IPS-15b (cell line): Measurements from ENCODE around the gene FEZF2.

Experiments used
- H3K27me3 ChIP-seq: one replicate; pipeline ENCODE4 v1.6.1; 2013; ENCODE audit warnings: low read length; ENCODE audit not compliant: control insufficient read depth, insufficient read depth
- H3K36me3 ChIP-seq: one replicate; pipeline ENCODE4 v1.6.1; 2013; ENCODE audit warnings: low read length; ENCODE audit not compliant: control insufficient read depth, insufficient read depth
- H3K4me1 ChIP-seq: one replicate; pipeline ENCODE4 v1.6.1; 2013; ENCODE audit warnings: mild to moderate bottlenecking, low read length; ENCODE audit not compliant: control insufficient read depth, insufficient read depth
- H3K4me3 ChIP-seq: one replicate; pipeline ENCODE4 v1.5.1; 2013; ENCODE audit warnings: low read depth, low read length
- H3K9ac ChIP-seq: one replicate; pipeline ENCODE4 v1.6.1; 2013; ENCODE audit warnings: low read depth, mild to moderate bottlenecking, low read length
- H3K9me3 ChIP-seq: one replicate; pipeline ENCODE4 v1.6.1; 2013; ENCODE audit warnings: mild to moderate bottlenecking, low read length; ENCODE audit not compliant: control insufficient read depth, insufficient read depth

The FEZF2 gene

DNA sequence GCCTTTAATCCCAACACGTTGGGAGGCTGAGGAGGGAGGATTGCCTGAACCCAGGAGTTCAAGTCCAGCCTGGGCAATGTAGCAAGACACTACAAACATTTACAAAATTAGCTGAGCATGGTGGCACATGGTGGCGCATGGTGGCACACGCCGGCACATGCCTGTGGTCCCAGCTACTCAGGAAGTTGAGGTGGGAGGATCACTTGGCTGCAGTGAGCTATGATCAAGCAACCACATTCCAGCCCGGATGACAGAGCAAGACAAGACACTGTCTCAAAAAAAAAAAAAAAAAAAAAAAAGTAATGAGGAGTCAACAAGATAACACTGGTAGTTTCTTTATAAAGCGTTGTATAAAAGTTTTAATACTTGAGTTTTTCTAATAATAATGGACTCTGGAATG is 10.1 kb downstream of the FEZF2 start:
- peaks cover 24% of the 10 kb centered on the region for H3K4me1 ChIP-seq
- no peaks in the 10 kb centered on the region for H3K36me3 ChIP-seq
- no peak overlapping the region for H3K4me3 ChIP-seq
- peaks cover 93% of the 10 kb centered on the region for H3K27me3 ChIP-seq
- H3K9ac ChIP-seq: no peak overlapping the region
- no peaks in the 10 kb centered on the region for H3K9me3 ChIP-seq

- Histone ChIP-seq H3K27me3 (peaks cover 91% of the 10 kb centered on the region), H3K9ac (no peak overlapping the region), H3K4me1 (peaks cover 12% of the 10 kb centered on the region), H3K36me3 (no peaks in the 10 kb centered on the region), H3K9me3 (no peaks in the 10 kb centered on the region), H3K4me3 (no peak overlapping the region)
These were observed 11.5 kb downstream of the FEZF2 start for GRCh38 chr3:62361824-62362223.

DNA sequence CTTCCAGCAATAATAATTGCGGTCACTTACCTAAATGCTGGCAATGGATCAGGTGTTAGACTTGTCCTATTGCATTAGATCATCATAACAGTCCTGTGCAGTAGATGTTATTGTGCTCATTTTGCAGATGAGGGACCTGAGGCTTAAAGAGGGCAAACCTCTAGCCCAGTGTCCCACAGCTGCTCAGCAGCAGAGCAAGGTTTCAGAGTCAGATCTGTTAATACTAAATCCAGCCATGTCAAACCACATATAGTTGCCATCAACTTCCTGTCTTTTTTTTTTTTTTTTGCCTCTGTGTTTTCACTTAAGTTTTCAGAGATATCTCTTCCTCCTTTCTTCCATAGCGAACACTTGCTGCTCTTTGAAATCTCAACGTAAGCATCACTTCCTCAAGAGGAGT is 12.1 kb downstream of the FEZF2 start:
- no peak overlapping the region for H3K9ac ChIP-seq

DNA sequence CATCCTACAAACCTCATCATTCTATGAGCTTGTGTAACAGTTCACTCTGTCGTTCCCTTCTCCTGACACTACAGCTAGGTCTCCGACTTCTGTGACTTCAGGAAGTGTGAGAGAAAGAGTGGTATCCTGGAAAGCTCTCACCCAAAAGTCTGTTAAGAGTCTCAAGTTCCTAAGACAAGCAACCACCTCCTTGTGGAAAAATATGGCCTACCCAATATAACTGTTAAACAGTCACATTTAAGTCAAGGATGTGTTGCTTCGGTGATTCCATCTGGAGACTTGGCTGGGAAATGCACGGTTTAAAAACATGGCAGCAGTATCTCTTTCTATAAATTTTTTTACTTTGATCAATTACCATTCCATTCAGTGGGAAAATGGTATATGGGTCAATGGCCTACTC is 13.8 kb downstream of the FEZF2 start:
- peaks cover 92% of the 10 kb centered on the region for H3K27me3 ChIP-seq
- H3K9ac ChIP-seq: no peak overlapping the region
- no peak overlapping the region for H3K4me3 ChIP-seq

More for the DNA sequence above, 12.1 kb downstream of the FEZF2 start:
- H3K9me3 ChIP-seq: no peaks in the 10 kb centered on the region
- H3K36me3 ChIP-seq: no peaks in the 10 kb centered on the region
- H3K4me1 ChIP-seq: peaks cover 7% of the 10 kb centered on the region
- H3K27me3 ChIP-seq: peaks cover 91% of the 10 kb centered on the region
- no peak overlapping the region for H3K4me3 ChIP-seq

DNA sequence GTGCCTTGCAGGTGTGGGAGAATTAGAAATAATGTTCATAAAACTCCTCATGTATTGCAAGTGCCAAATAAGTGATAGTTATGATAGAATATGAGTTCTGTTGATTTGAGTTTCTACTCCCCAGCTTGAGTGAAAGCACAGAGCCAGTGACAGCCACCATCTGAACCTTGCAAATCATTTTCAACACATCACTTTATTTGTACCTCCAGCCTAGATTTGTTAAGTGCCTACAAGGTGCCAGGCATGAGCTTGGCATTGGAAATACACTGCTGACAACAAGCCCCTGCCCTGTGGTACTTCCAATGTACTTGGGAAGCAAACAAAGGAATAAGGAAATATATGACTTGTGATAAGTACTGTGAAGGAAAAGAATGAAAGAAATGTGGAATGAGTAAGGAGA is 17.0 kb downstream of the FEZF2 start:
- Histone ChIP-seq H3K4me3 (no peak overlapping the region), H3K9ac (no peak overlapping the region), H3K4me1 (no peaks in the 10 kb centered on the region), H3K27me3 (peaks cover 82% of the 10 kb centered on the region), H3K36me3 (no peaks in the 10 kb centered on the region), H3K9me3 (no peaks in the 10 kb centered on the region)

More for the DNA sequence above, 13.8 kb downstream of the FEZF2 start:
- H3K9me3 ChIP-seq: no peaks in the 10 kb centered on the region
- no peaks in the 10 kb centered on the region for H3K36me3 ChIP-seq
- H3K4me1 ChIP-seq: no peaks in the 10 kb centered on the region

DNA sequence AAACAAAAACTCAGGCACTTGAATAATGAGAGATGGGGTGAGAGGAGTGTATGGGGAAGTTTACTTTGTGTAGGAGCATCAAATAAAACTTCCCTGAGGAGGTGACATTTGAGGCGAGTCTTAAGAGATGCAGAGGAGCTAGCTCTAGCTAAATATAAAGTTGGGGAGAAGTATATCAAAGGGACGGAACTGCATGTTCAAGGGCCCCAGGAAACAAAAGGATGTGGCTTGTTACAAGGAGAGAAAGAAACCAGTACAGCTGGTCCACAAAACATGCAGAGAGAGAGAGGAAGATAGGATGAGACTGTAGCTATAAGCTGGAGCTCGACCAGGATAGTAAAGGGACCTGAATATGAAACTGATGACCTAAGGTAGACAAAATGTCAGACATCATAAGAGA is 17.6 kb downstream of the FEZF2 start:
- H3K9me3 ChIP-seq: no peaks in the 10 kb centered on the region
- no peak overlapping the region for H3K9ac ChIP-seq
- H3K27me3 ChIP-seq: peaks cover 78% of the 10 kb centered on the region
- H3K4me3 ChIP-seq: no peak overlapping the region
- no peaks in the 10 kb centered on the region for H3K36me3 ChIP-seq
- H3K4me1 ChIP-seq: no peaks in the 10 kb centered on the region

GRCh38 chr3:62343755-62344154 is 29.6 kb downstream of the FEZF2 start:
- Histone ChIP-seq H3K4me3 (no peak overlapping the region), H3K9me3 (no peaks in the 10 kb centered on the region), H3K36me3 (no peaks in the 10 kb centered on the region)

GRCh38 chr3:62335196-62335595 is 38.2 kb downstream of the FEZF2 start:
- Histone ChIP-seq H3K36me3 (no peaks in the 10 kb centered on the region), H3K9ac (no peak overlapping the region), H3K27me3 (no peaks in the 10 kb centered on the region), H3K4me1 (peaks cover 10% of the 10 kb centered on the region), H3K4me3 (no peak overlapping the region), H3K9me3 (no peaks in the 10 kb centered on the region)

More at GRCh38 chr3:62343755-62344154, 29.6 kb downstream of the FEZF2 start:
- peaks cover 6% of the 10 kb centered on the region for H3K27me3 ChIP-seq
- H3K9ac ChIP-seq: no peak overlapping the region
- no peaks in the 10 kb centered on the region for H3K4me1 ChIP-seq

DNA sequence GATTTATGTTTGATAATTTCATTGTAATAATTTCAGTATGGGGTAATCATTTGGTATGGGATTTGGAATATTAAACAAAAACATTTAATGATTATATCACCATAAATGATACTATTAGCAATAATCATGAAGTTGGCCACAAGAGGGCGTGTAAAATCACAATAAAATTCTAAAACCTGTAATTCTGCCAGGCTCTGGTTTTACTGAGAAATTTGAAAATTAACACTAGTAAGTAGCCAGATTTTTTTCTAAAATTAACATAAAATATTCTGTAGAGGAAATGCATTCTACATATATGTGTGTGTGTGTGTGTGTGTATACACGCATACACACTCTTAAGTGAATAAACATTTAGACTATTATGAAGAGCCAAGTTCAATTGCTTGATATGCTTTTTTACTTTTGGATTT is 40.5 kb downstream of the FEZF2 start:
- no peaks in the 10 kb centered on the region for H3K9me3 ChIP-seq
- H3K9ac ChIP-seq: no peak overlapping the region
- no peak overlapping the region for H3K4me3 ChIP-seq
- no peaks in the 10 kb centered on the region for H3K36me3 ChIP-seq
- H3K4me1 ChIP-seq: peaks cover 10% of the 10 kb centered on the region
- H3K27me3 ChIP-seq: no peaks in the 10 kb centered on the region

DNA sequence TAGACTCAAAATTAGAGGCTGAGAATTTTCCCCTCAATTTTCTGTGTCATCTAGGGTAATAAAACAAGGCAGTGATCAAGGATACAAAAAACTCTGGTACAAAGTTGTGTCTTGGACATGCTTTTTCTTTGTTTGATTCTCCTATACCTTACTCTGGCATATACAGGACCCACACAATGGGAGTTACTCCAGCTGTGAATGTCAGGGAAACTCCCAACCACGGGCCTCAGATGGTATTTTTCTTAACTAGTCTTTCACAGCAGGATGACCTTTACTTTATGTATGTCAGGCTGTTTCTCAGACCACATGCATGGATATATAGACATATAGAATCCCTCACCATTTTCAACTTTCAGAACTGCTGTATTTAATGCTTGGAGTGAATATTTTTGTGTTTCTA is 41.3 kb downstream of the FEZF2 start:
- no peaks in the 10 kb centered on the region for H3K36me3 ChIP-seq
- H3K9ac ChIP-seq: no peak overlapping the region
- peaks cover 10% of the 10 kb centered on the region for H3K4me1 ChIP-seq
- H3K27me3 ChIP-seq: no peaks in the 10 kb centered on the region
- no peak overlapping the region for H3K4me3 ChIP-seq
- no peaks in the 10 kb centered on the region for H3K9me3 ChIP-seq

DNA sequence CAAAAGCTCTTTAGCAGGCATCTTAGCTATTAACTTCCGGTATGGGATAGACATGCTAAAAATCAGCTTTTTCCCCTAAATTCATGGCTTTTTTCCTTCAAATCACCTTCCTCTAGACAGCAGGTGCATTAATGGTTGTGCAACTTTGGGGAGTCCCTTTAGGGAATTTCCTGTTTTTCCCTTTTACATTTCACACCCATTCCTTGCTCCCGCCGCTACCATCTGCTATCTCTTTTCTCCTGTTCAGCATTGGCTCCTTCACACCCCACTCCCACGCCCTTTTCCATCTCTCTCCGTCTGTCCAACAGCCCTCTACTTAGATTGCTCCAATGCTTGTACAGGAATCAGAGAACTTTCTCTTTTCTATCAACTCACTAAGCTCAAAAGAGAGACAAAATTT is 43.4 kb downstream of the FEZF2 start:
- no peak overlapping the region for H3K9ac ChIP-seq
- H3K9me3 ChIP-seq: no peaks in the 10 kb centered on the region
- no peaks in the 10 kb centered on the region for H3K36me3 ChIP-seq
- peaks cover 7% of the 10 kb centered on the region for H3K4me1 ChIP-seq
- no peaks in the 10 kb centered on the region for H3K27me3 ChIP-seq
- no peak overlapping the region for H3K4me3 ChIP-seq

- Histone ChIP-seq H3K27me3 (no peaks in the 10 kb centered on the region), H3K9me3 (no peaks in the 10 kb centered on the region), H3K9ac (no peak overlapping the region), H3K4me1 (no peaks in the 10 kb centered on the region), H3K4me3 (no peak overlapping the region), H3K36me3 (no peaks in the 10 kb centered on the region)
These were observed 47.5 kb downstream of the FEZF2 start for GRCh38 chr3:62325896-62326295.

- no peak overlapping the region for H3K4me3 ChIP-seq
- H3K4me1 ChIP-seq: no peaks in the 10 kb centered on the region
- H3K9ac ChIP-seq: no peak overlapping the region
- H3K27me3 ChIP-seq: no peaks in the 10 kb centered on the region
- no peaks in the 10 kb centered on the region for H3K9me3 ChIP-seq
- H3K36me3 ChIP-seq: no peaks in the 10 kb centered on the region
These were observed 50.1 kb downstream of the FEZF2 start for GRCh38 chr3:62323241-62323640.
